D721Med (cell line): ENCODE results near the gene SOD3.

Source experiments
- DNase-seq: peaks from one replicate; pipeline ENCODE4 v3.0.0; 2011; ENCODE audit warnings: low spot score; ENCODE audit not compliant: insufficient read length
- FAIRE-seq: peaks from 2 replicates; lab custom pipeline; 2011; peaks lifted over from hg19 to GRCh38; lab: Jason Lieb, UNC
- TF ChIP-seq, protein P1 (sequence below): IDR thresholded peaks from 2 replicates; pipeline ENCODE4 v1.5.1; 2012; ENCODE audit warnings: mild to moderate bottlenecking, control low read depth; ENCODE audit not compliant: insufficient read depth; ENCODE audit errors: missing control alignments

Gene SOD3

DNA sequence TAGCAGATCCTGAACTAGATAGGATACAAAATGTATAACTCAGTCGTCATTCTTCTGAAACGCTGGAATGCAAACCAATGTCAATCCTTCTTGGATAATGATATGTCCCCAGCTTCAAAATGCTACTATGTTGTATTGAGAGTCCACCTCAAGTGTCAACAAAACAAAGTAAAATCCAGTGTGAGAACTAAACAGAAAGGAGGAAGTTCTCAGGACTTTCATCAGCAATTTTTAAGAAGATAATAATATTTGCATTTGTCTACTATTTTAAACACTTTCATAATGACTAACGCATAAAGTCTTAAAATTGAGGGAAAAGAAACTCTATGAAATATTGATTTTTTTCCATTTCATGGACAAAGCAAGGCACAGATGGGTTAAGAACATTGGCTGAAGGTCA, 36.3 kb downstream of the SOD3 start:
- DNase-seq: no peak
- TF ChIP-seq, protein P1, sequence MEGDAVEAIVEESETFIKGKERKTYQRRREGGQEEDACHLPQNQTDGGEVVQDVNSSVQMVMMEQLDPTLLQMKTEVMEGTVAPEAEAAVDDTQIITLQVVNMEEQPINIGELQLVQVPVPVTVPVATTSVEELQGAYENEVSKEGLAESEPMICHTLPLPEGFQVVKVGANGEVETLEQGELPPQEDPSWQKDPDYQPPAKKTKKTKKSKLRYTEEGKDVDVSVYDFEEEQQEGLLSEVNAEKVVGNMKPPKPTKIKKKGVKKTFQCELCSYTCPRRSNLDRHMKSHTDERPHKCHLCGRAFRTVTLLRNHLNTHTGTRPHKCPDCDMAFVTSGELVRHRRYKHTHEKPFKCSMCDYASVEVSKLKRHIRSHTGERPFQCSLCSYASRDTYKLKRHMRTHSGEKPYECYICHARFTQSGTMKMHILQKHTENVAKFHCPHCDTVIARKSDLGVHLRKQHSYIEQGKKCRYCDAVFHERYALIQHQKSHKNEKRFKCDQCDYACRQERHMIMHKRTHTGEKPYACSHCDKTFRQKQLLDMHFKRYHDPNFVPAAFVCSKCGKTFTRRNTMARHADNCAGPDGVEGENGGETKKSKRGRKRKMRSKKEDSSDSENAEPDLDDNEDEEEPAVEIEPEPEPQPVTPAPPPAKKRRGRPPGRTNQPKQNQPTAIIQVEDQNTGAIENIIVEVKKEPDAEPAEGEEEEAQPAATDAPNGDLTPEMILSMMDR: no peak
- FAIRE-seq: no peak

DNA sequence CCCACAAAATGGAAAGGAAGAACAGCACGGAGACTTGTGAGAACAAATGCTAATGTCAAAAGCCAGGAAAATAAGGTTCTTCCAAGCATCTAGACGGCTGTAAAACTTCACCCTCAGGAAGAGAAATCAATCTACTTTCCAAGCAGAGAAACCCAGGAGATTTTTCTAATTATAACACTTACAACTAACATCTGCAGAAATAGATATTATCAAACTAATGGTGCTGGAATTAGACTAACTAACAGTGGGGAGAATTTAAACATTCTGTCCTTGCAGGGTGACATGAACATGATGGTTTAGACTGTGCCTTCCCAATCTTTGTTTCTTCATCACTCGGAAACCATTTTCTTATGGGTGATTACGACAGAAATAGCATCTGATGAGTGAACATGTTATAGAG, 40.3 kb downstream of the SOD3 start:
- FAIRE-seq (no peak), DNase-seq (no peak)
- TF ChIP-seq, protein P1: no peak

DNA sequence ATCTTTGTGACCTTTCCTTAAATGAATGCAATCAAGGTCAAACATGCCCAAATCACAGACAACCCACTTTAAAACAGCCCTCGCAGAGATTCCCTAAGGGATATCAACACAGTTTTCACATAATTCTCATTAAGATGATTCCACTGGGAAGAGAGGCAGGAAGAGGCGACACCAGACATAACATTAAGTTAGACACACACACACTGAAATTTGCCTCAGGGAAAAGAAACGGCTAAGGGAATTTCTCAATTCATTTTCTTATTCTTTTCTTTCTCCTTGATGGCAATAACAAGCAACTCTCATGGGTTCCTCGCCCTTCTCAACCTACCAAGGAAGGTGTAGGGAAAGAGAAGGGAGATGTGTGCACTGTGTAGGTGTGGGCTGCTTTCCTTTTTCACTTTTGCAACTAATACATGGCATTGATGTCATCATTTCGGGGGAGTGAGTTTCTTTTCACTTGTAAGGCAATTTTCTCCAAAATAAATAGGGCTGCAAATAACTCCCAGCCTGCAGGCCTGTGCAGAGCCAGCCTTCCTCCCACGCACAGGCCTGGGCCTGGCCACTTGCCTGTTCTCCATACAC, 41.4 kb downstream of the SOD3 start:
- no peak for FAIRE-seq
- no peak for DNase-seq
- TF ChIP-seq, protein P1: no peak

GRCh38 chr4:24837336-24837735, 42.0 kb downstream of the SOD3 start:
- TF ChIP-seq, protein P1: no peak
- no peak for FAIRE-seq
- no peak for DNase-seq

GRCh38 chr4:24837781-24838180, 42.4 kb downstream of the SOD3 start:
- FAIRE-seq (no peak), DNase-seq (no peak)
- TF ChIP-seq, protein P1: no peak

DNA sequence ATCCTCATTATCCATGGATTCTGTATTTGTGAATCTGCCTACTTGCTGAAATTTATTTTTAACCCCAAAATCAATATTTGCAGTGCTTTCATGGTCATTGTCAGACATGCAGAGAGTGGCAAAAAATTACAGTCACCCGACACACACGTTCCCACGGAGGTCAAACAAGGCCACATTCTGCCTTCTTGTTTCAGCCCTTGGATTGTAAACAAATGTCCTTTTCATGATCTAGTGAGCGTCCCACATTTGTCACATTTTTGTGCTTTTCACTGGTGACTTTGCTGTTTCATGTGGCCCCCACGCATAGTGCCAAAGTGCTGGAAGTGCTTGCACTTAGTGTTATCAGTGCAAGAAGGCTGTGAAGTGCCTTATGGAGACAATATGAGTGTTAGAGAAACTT, 45.0 kb downstream of the SOD3 start:
- FAIRE-seq (no peak), DNase-seq (no peak)
- TF ChIP-seq, protein P1: no peak

DNA sequence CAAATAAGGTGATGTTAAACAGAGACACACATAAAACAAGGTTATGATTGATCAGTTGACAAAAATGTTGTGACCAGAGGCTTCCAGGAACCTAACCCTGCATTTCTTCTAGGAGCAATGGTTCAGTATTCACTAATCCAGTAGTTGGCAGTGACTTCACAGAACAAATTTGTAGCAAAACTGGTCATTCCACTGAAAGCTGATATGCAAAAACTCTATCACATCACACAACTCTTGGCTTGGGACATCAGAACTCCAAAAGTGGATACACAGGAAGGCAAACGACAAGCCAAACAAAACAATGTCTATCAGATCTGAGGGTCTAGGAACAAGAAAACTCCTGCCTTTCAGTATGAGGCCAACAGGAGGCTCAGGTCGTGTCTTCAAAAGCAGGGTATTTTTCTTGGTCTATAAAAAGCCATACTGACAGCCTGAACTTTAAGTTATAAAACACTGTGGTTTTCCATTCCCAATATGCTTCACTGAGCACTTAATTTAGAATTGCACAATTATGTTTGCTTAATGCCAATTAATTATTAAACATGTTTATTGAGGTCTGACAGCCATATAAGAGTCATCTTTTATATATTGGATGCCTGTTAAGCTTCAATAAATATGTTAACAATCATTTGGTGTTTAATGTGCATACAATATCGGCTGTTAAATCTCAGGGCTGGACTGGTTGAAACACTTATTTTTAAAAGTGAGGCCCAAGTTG, 45.6 kb downstream of the SOD3 start:
- DNase-seq (no peak), FAIRE-seq (no peak)
- TF ChIP-seq, protein P1: no peak
